ENCODE results near the gene SFTA2.

DNA sequence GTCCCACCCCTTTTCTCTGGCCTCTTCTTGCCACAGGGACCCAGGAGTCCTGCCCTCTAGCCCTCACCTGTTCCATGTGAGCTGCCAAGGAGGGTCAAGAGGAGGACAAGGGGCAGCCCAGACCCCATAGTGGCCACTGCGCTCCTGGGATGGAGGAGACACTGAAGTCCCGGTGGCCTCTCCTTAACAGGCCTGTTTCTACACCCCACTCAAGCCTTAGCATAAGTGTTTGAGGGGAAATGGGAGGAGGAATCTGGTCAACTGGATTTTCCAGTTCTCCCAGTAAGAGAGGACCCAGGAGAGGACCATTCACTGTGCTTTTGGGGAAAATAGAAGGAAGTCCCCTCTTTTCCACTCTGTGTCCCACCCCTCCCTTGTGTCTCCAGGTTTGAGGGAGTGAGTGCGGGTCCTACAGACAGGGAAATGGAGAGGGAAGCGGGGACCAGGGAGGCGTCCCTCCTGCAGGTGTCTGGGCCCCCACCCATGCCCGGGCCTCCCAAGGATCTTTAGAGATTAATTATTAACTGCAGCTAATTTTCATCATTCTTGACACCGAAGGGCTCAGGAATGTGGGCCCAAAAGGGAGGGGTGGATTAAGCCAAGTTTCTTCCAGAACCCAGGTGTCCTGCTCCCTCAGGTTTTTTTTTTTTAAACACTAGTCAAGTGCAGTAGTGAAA is at the start of gene SFTA2:
- TF ChIP-seq, protein P1, sequence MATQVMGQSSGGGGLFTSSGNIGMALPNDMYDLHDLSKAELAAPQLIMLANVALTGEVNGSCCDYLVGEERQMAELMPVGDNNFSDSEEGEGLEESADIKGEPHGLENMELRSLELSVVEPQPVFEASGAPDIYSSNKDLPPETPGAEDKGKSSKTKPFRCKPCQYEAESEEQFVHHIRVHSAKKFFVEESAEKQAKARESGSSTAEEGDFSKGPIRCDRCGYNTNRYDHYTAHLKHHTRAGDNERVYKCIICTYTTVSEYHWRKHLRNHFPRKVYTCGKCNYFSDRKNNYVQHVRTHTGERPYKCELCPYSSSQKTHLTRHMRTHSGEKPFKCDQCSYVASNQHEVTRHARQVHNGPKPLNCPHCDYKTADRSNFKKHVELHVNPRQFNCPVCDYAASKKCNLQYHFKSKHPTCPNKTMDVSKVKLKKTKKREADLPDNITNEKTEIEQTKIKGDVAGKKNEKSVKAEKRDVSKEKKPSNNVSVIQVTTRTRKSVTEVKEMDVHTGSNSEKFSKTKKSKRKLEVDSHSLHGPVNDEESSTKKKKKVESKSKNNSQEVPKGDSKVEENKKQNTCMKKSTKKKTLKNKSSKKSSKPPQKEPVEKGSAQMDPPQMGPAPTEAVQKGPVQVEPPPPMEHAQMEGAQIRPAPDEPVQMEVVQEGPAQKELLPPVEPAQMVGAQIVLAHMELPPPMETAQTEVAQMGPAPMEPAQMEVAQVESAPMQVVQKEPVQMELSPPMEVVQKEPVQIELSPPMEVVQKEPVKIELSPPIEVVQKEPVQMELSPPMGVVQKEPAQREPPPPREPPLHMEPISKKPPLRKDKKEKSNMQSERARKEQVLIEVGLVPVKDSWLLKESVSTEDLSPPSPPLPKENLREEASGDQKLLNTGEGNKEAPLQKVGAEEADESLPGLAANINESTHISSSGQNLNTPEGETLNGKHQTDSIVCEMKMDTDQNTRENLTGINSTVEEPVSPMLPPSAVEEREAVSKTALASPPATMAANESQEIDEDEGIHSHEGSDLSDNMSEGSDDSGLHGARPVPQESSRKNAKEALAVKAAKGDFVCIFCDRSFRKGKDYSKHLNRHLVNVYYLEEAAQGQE (IDR thresholded peaks at IDR 0.05; ENCODE audit: insufficient replicate concordance, low read depth) = no peak
- TF ChIP-seq POLR2AphosphoS5 (IDR thresholded peaks at IDR 0.05; ENCODE audit: low read depth) (no peak), GABPA (IDR thresholded peaks at IDR 0.05; ENCODE audit: low read depth) (no peak), SPI1 (IDR thresholded peaks at IDR 0.05; ENCODE audit: borderline replicate concordance, low read depth) (no peak)
- TF ChIP-seq, protein P2, sequence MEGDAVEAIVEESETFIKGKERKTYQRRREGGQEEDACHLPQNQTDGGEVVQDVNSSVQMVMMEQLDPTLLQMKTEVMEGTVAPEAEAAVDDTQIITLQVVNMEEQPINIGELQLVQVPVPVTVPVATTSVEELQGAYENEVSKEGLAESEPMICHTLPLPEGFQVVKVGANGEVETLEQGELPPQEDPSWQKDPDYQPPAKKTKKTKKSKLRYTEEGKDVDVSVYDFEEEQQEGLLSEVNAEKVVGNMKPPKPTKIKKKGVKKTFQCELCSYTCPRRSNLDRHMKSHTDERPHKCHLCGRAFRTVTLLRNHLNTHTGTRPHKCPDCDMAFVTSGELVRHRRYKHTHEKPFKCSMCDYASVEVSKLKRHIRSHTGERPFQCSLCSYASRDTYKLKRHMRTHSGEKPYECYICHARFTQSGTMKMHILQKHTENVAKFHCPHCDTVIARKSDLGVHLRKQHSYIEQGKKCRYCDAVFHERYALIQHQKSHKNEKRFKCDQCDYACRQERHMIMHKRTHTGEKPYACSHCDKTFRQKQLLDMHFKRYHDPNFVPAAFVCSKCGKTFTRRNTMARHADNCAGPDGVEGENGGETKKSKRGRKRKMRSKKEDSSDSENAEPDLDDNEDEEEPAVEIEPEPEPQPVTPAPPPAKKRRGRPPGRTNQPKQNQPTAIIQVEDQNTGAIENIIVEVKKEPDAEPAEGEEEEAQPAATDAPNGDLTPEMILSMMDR (IDR thresholded peaks at IDR 0.05; ENCODE audit: insufficient read depth, low read length) = no peak
